Panc1 (cell line): ENCODE measurements around the gene FGD3. TPM values are rescaled to one million over a fixed set of nuclear protein-coding genes. Genes with fewer than 3 reads are reported as not detected.

Source experiments
- ATAC-seq: fragments of 200-7000 bp; cut with Tn5 transposase; 2 replicates; pipeline ENCODE4 v1.9.1; 2020; ENCODE audit warnings: mild to moderate bottlenecking, moderate library complexity
- BruUV-seq: library from RNA; stranded (reverse); fragments of 400-500 nt; replicated peaks from 2 replicates; lab custom pipeline; 2021; lab: Mats Ljungman, UMichigan
- CTCF ChIA-PET: fragments of 300-600 bp; sonication (Branson Sonifier 250); formaldehyde crosslinking; loops from one replicate; lab custom pipeline; 2022; ENCODE audit warnings: antibody characterized with exemption; lab: Charles Lee
- POLR2A ChIA-PET: fragments of 300-600 bp; sonication (Branson Sonifier 250); formaldehyde crosslinking; loops from one replicate; lab custom pipeline; 2022; ENCODE audit warnings: antibody characterized with exemption; lab: Charles Lee
- DNase-seq: peaks from one replicate; pipeline ENCODE4 v3.0.0-alpha.2; 2010; ENCODE audit warnings: low read depth, low spot score
- H3K27ac ChIP-seq: 2 replicates; pipeline ENCODE4 v1.5.1; 2011; ENCODE audit warnings: mild to moderate bottlenecking, low read length, inconsistent platforms
- H3K27me3 ChIP-seq: fragments of 200-500 bp; sonication (Bioruptor generic); 2 replicates; pipeline ENCODE4 v1.6.0; 2014; ENCODE audit warnings: low read length, inconsistent platforms; ENCODE audit not compliant: control insufficient read depth, insufficient read depth
- H3K36me3 ChIP-seq: fragments of 200-500 bp; sonication (Bioruptor generic); 2 replicates; pipeline ENCODE4 v1.5.1; 2014; ENCODE audit warnings: inconsistent platforms, mild to moderate bottlenecking, low read length, moderate library complexity; ENCODE audit not compliant: control insufficient read depth, insufficient read depth
- H3K4me1 ChIP-seq: 2 replicates; pipeline ENCODE4 v1.5.1; 2011; ENCODE audit warnings: inconsistent platforms, mild to moderate bottlenecking, low read length, moderate library complexity; ENCODE audit not compliant: control insufficient read depth, insufficient read depth
- H3K4me3 ChIP-seq, 2 experiments: 2 replicates each; pipeline ENCODE4 v1.5.1; 2011 to 2012; ENCODE audit warnings: low read depth in 2 of 2, low read length in 2 of 2, mild to moderate bottlenecking in 2 of 2, inconsistent platforms in 1 of 2, moderate library complexity in 1 of 2
- H3K9me3 ChIP-seq: fragments of 200-500 bp; sonication (Bioruptor generic); 2 replicates; pipeline ENCODE4 v1.5.1; 2014; ENCODE audit warnings: low read depth, mild to moderate bottlenecking, inconsistent platforms, low read length, moderate library complexity; ENCODE audit not compliant: control insufficient read depth, insufficient read depth
- POLR2AphosphoS5 ChIP-seq: IDR thresholded peaks from 2 replicates; pipeline ENCODE4 v1.6.1; 2012; ENCODE audit warnings: mild to moderate bottlenecking, low read depth, low read length, moderate library complexity
- SIN3A ChIP-seq: IDR thresholded peaks from 2 replicates; pipeline ENCODE4 v1.6.1; 2012; ENCODE audit warnings: low read depth, mild to moderate bottlenecking, low read length, moderate library complexity, borderline replicate concordance; ENCODE audit not compliant: insufficient read depth
- TCF7L2 ChIP-seq: IDR thresholded peaks from 2 replicates; pipeline ENCODE4 v1.6.1; 2011; ENCODE audit warnings: mild to moderate bottlenecking, low read depth, low read length, inconsistent platforms
- in situ Hi-C: cut with HindIII; loops from 2 replicates; pipeline ENCODE4 v1.10.0; 2016; ENCODE audit warnings: low sequenced_read_pairs, low pct_unique_long_range_greater_than_20kb
- intact Hi-C: fragments of 100-400 bp; cut with micrococcal nuclease; formaldehyde crosslinking; loops from one replicate; pipeline ENCODE4 v1.10.0; 2022; ENCODE audit not compliant: unreplicated experiment
- total RNA-seq: library from RNA; stranded (reverse); gene quantifications from one replicate; pipeline ENCODE4 v1.2.1, GENCODE V29; 2021; ENCODE audit not compliant: unreplicated experiment
- TF ChIP-seq, protein P1 (sequence below), 2 experiments: IDR thresholded peaks; 2 replicates each; pipeline ENCODE4 v1.6.1; 2011 to 2012; ENCODE audit warnings: low read depth in 2 of 2, control low read depth in 1 of 2, low read length in 1 of 2, mild to moderate bottlenecking in 1 of 2, moderate library complexity in 1 of 2; ENCODE audit not compliant: insufficient read depth in 1 of 2
- TF ChIP-seq, protein P2 (sequence below): fragments of 450-650 bp; IDR thresholded peaks from 2 replicates; pipeline ENCODE4 v1.5.1; 2017; ENCODE audit warnings: mild to moderate bottlenecking

Gene FGD3
- total RNA-seq, 1 experiment from 2014 or later = 0.80 TPM

DNA sequence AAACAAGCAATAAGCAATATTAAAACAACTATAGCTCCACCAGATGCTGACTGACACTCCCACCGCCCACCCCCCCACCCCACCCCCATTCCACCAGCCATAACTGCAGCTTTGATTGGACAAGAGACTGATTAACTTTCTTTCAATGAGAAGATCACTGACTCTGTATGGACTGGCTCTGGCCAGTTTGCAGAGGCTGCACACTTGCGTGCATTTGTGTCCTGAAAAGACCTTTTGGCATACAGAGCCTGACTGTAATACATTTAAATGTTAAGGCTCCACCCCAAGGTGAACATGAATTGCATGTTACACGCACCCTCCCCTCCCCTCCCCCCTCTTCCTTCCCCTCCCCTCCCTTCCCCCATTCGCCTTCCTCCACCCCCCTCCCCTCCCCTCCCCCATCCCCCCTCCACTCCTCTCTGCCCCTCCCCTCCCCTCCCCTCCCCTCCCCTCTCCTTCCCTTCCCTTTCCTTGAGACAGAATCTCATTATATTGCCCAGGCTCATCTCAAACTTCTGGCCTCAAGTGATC, 31.1 kb downstream of the FGD3 start:
- CTCF ChIA-PET = interaction anchor here (0.6 kb wide), 1 partner anchor 443 kb away, joined by 5 read pairs; no protein-coding TSS in a partner anchor
- TF ChIP-seq TCF7L2 (no peak), SIN3A (no peak), POLR2AphosphoS5 (no peak)
- TF ChIP-seq, protein P1, sequence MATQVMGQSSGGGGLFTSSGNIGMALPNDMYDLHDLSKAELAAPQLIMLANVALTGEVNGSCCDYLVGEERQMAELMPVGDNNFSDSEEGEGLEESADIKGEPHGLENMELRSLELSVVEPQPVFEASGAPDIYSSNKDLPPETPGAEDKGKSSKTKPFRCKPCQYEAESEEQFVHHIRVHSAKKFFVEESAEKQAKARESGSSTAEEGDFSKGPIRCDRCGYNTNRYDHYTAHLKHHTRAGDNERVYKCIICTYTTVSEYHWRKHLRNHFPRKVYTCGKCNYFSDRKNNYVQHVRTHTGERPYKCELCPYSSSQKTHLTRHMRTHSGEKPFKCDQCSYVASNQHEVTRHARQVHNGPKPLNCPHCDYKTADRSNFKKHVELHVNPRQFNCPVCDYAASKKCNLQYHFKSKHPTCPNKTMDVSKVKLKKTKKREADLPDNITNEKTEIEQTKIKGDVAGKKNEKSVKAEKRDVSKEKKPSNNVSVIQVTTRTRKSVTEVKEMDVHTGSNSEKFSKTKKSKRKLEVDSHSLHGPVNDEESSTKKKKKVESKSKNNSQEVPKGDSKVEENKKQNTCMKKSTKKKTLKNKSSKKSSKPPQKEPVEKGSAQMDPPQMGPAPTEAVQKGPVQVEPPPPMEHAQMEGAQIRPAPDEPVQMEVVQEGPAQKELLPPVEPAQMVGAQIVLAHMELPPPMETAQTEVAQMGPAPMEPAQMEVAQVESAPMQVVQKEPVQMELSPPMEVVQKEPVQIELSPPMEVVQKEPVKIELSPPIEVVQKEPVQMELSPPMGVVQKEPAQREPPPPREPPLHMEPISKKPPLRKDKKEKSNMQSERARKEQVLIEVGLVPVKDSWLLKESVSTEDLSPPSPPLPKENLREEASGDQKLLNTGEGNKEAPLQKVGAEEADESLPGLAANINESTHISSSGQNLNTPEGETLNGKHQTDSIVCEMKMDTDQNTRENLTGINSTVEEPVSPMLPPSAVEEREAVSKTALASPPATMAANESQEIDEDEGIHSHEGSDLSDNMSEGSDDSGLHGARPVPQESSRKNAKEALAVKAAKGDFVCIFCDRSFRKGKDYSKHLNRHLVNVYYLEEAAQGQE (IDR thresholded peaks at IDR 0.05; ENCODE audit: insufficient read depth in 1 of 2, low read depth in 2 of 2, low read length in 1 of 2) = no peak
- TF ChIP-seq, protein P2, sequence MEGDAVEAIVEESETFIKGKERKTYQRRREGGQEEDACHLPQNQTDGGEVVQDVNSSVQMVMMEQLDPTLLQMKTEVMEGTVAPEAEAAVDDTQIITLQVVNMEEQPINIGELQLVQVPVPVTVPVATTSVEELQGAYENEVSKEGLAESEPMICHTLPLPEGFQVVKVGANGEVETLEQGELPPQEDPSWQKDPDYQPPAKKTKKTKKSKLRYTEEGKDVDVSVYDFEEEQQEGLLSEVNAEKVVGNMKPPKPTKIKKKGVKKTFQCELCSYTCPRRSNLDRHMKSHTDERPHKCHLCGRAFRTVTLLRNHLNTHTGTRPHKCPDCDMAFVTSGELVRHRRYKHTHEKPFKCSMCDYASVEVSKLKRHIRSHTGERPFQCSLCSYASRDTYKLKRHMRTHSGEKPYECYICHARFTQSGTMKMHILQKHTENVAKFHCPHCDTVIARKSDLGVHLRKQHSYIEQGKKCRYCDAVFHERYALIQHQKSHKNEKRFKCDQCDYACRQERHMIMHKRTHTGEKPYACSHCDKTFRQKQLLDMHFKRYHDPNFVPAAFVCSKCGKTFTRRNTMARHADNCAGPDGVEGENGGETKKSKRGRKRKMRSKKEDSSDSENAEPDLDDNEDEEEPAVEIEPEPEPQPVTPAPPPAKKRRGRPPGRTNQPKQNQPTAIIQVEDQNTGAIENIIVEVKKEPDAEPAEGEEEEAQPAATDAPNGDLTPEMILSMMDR = no peak
- no peak for DNase-seq
- H3K36me3 ChIP-seq = no peaks in the 10 kb centered on the region
- H3K9me3 ChIP-seq = no peaks in the 10 kb centered on the region
- in situ Hi-C loops = no loop called here
- H3K27ac ChIP-seq = no peak overlapping the region
- H3K4me1 ChIP-seq = no peaks in the 10 kb centered on the region
- intact Hi-C loops = no loop called here
- no peaks in the 10 kb centered on the region for H3K27me3 ChIP-seq
- H3K4me3 ChIP-seq = no peak overlapping the region
- POLR2A ChIA-PET = no interaction called here
- no peak for ATAC-seq
- no TSS peak for BruUV-seq

DNA sequence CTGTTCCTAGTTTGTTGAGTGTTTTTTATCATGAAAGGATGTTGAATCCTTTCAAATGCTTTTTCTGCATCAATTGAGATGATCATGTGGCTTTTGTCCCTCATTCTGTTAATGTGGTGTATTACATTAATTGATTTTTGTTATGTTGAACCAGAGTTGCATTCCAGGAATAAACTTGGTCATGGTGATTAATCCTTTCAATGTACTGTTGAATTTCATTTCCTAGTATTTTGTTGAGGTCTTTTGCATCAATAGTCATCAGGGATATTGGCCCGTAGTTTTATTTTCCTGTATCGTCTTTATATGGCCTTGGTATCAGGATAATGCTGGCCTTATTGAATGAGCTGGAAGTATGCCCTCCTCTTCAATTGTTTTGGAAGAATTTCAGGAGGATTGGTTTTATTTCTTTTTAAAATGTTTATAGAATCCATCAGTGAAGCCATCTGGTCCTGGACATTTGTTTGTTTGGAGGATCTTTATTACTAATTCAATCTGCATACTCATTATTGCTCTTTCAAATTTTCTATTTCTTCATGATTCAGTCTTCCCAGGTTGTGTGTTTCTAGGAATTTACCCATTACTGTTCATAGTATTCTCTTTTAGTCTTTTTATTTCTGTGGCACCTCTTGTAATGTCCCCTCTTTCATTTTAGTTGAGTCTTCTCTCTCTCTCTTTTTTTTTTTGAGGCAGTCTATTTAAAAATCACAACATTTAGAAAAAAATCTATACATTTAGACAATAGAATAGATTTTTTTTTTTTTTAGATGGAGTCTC, 32.1 kb downstream of the FGD3 start:
- TF ChIP-seq, protein P2 = no peak
- TF ChIP-seq POLR2AphosphoS5 (no peak), SIN3A (no peak), TCF7L2 (no peak)
- TF ChIP-seq, protein P1 (IDR thresholded peaks at IDR 0.05; ENCODE audit: insufficient read depth in 1 of 2, low read depth in 2 of 2, low read length in 1 of 2) = no peak
- peaks cover 6% of the 10 kb centered on the region; the same call in 1 of the 2 replicates for H3K9me3 ChIP-seq
- H3K27me3 ChIP-seq = no peaks in the 10 kb centered on the region
- DNase-seq (no peak), ATAC-seq (no peak)
- no TSS peak for BruUV-seq
- H3K4me3 ChIP-seq = no peak overlapping the region
- no peaks in the 10 kb centered on the region for H3K4me1 ChIP-seq
- CTCF ChIA-PET = no interaction called here
- no peaks in the 10 kb centered on the region for H3K36me3 ChIP-seq
- intact Hi-C loops (no loop called here), in situ Hi-C loops (no loop called here)
- POLR2A ChIA-PET = no interaction called here
- no peak overlapping the region for H3K27ac ChIP-seq
